ENCODE data around the gene HNRNPA0.

GRCh38 chr5:137731176-137731575 lies 23.0 kb downstream of the HNRNPA0 start:
- TF ChIP-seq POLR2A (IDR thresholded peaks at IDR 0.05; ENCODE audit: low read depth, low read length), result no peak
- TF ChIP-seq POLR2AphosphoS5 (IDR thresholded peaks at IDR 0.05; ENCODE audit: low read depth, low read length), result no peak

Measured in GM12892 (cell line).